ENCODE data around the gene HAUS2.

- TF ChIP-seq CTCF (IDR thresholded peaks at IDR 0.05) (no peak), POLR2A (IDR thresholded peaks at IDR 0.05) (no peak), POLR2AphosphoS5 (IDR thresholded peaks at IDR 0.05) (no peak)
Measured at GRCh38 chr15:42508263-42508690, 40.4 kb upstream of the HAUS2 start.

Data from suprapubic skin (tissue), 4 donors.